Body of pancreas (tissue), 4 donors: ENCODE data around the gene ALCAM. TPM values are rescaled to one million over a fixed set of nuclear protein-coding genes. Genes with fewer than 3 reads are reported as not detected.

Experiments used
- ATAC-seq: fragments of 150-250 bp; one replicate; pipeline ENCODE4 v1.9.1; 2016
- DNase-seq, 4 donors: peaks; one replicate each; pipeline ENCODE4 v3.0.0-alpha.2; 2019
- H3K27ac ChIP-seq, 4 donors: fragments of 200-600 bp; sonication (generic); 1 replicate in 3 of 4; 2 replicates in 1 of 4; pipeline versions ENCODE4 v1.5.1 to v1.6.1; 2016 to 2019; ENCODE audit warnings: mild to moderate bottlenecking in 1 of 4, mixed read lengths in 1 of 4, moderate library complexity in 1 of 4
- H3K27me3 ChIP-seq, 2 donors: fragments of 200-600 bp; sonication (generic); one replicate each; pipeline ENCODE4 v1.6.0; 2016; ENCODE audit warnings: mild to moderate bottlenecking in 1 of 2
- H3K36me3 ChIP-seq, 2 donors: fragments of 200-600 bp; sonication (generic); replicated peaks in 1 of 2; 2 replicates each; pipeline ENCODE4 v1.5.1; 2016; ENCODE audit warnings: low read depth in 2 of 2; ENCODE audit not compliant: insufficient read depth in 1 of 2
- H3K4me1 ChIP-seq: fragments of 200-600 bp; sonication (generic); one replicate; pipeline ENCODE4 v1.6.0; 2016
- H3K4me3 ChIP-seq, 2 donors: fragments of 200-600 bp; sonication (generic); 1 replicate in 1 of 2; 2 replicates in 1 of 2; pipeline ENCODE4 v1.5.1; 2016 to 2019
- H3K9me3 ChIP-seq, 3 donors: fragments of 200-600 bp; sonication (generic); 1 replicate in 2 of 3; 2 replicates in 1 of 3; pipeline ENCODE4 v1.5.1; 2016
- POLR2A ChIP-seq, 3 donors: fragments of 450-650 bp; IDR thresholded peaks; one replicate each; pipeline ENCODE4 v1.6.1; 2016; ENCODE audit warnings: antibody characterized with exemption in 3 of 3, mild to moderate bottlenecking in 2 of 3
- WGBS, 2 donors: methylation state at CpG; one replicate each; pipeline ENCODE4 v1.1.5; 2017; 5-methylcytosine and 5-hydroxymethylcytosine counted together
- intact Hi-C: fragments of 100-400 bp; cut with DNase I; formaldehyde crosslinking; loops from one replicate; pipeline ENCODE4 v1.15.1; 2023
- total RNA-seq, 2 donors: library from RNA; depleted of rRNA; stranded (reverse); fragments of >200 nt; gene quantifications; one replicate each; pipeline ENCODE4 v1.1.0, GENCODE V29; 2016
- TF ChIP-seq, protein P1 (sequence below), 7 experiments: fragments of 450-650 bp in 4 of 7; fragments of 200-600 bp in 3 of 7; sonication (generic) in 3 of 7; IDR thresholded peaks; one replicate each; pipeline ENCODE4 v1.5.1; 2016 to 2019; ENCODE audit warnings: antibody characterized with exemption in 7 of 7

Gene ALCAM
- total RNA-seq, 2 donors from 2014 or later = 34.8 to 35.3 TPM

DNA sequence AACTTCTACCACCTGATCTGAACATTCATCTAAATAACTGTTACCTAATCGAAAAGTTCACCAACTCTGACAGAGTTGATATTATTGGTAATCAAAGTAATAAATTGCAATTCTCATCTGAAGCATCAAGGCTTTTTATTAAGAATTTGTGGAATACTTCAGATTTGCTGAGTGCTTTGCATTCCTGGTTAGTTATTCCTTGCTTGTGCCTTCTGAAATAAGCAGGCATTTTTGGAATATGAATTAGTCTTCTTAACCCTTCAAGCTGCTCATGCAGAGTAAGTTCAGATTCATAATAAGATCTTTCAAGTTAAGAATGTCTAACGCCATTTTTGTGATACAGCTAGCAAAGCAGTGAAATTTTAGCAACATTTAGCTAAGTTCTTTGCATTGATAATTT is 188.5 kb downstream of the ALCAM start:
- H3K27ac ChIP-seq = no peak overlapping the region
- intact Hi-C loops = no loop called here
- TF ChIP-seq, protein P1, sequence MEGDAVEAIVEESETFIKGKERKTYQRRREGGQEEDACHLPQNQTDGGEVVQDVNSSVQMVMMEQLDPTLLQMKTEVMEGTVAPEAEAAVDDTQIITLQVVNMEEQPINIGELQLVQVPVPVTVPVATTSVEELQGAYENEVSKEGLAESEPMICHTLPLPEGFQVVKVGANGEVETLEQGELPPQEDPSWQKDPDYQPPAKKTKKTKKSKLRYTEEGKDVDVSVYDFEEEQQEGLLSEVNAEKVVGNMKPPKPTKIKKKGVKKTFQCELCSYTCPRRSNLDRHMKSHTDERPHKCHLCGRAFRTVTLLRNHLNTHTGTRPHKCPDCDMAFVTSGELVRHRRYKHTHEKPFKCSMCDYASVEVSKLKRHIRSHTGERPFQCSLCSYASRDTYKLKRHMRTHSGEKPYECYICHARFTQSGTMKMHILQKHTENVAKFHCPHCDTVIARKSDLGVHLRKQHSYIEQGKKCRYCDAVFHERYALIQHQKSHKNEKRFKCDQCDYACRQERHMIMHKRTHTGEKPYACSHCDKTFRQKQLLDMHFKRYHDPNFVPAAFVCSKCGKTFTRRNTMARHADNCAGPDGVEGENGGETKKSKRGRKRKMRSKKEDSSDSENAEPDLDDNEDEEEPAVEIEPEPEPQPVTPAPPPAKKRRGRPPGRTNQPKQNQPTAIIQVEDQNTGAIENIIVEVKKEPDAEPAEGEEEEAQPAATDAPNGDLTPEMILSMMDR (IDR thresholded peaks at IDR 0.05) = no peak
- TF ChIP-seq POLR2A (IDR thresholded peaks at IDR 0.05) = no peak
- ATAC-seq = no peak
- no peak for DNase-seq
- no peaks in the 10 kb centered on the region for H3K9me3 ChIP-seq
- H3K4me3 ChIP-seq = no peak overlapping the region
- H3K27me3 ChIP-seq = no peaks in the 10 kb centered on the region
- no peaks in the 10 kb centered on the region for H3K36me3 ChIP-seq
- no peaks in the 10 kb centered on the region for H3K4me1 ChIP-seq
- WGBS, 2 donors = 80% methylated on average over 2 of the region's 2 CpGs

DNA sequence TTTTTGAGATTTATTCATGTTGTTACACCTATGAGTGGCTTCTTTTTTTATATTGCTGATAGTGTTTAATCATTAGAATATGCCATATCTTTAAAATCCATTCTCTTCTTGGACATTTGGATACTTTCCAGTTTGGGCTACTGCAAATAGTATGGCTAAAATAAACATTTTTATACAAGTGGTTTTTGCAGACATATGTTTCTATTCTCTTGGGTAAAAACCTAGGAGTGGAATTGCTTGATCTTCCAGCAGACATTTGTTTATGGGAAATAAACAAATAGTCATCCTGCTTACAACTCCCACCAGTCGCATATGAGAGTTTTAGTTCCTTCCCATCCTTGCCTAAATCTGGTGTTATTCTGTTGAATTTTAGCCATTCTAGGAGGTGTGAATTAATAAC is 193.1 kb downstream of the ALCAM start:
- TF ChIP-seq, protein P1 (IDR thresholded peaks at IDR 0.05) = no peak
- no peak for TF ChIP-seq POLR2A (IDR thresholded peaks at IDR 0.05)
- 93 to 96% methylated on average over 1 of the region's 1 CpG for WGBS, 2 donors
- Histone ChIP-seq H3K4me1 (no peaks in the 10 kb centered on the region), H3K36me3 (no peaks in the 10 kb centered on the region), H3K4me3 (no peak overlapping the region), H3K27me3 (no peaks in the 10 kb centered on the region), H3K9me3 (no peaks in the 10 kb centered on the region), H3K27ac (no peak overlapping the region)
- DNase-seq (no peak), ATAC-seq (no peak)
- intact Hi-C loops = no loop called here

DNA sequence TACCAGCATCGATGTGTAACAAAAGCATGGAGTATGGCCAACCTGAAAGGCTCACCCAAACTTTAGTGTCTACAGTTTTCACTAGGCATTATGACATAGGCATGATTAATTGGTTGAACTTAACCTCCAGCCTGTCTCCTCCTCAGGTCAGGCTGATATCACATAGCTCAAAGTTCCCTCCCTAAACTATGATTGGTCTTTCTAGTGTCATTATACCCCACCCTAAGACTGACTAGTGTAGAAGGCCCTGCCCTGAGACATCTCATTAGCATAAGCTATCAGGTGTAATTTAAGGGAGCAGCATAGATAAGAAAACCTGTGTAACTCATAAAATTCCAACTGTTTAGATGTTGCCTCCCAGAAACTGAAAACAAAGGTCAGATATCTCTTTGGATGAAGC is 195.2 kb downstream of the ALCAM start:
- WGBS, 2 donors = 100% methylated on average over 1 of the region's 1 CpG
- intact Hi-C loops = no loop called here
- ATAC-seq (no peak), DNase-seq (no peak)
- no peaks in the 10 kb centered on the region for H3K9me3 ChIP-seq
- H3K4me3 ChIP-seq = no peak overlapping the region
- no peak for TF ChIP-seq POLR2A (IDR thresholded peaks at IDR 0.05)
- TF ChIP-seq, protein P1 (IDR thresholded peaks at IDR 0.05) = no peak
- no peak overlapping the region for H3K27ac ChIP-seq
- no peaks in the 10 kb centered on the region for H3K27me3 ChIP-seq
- H3K4me1 ChIP-seq = no peaks in the 10 kb centered on the region
- H3K36me3 ChIP-seq = no peaks in the 10 kb centered on the region

DNA sequence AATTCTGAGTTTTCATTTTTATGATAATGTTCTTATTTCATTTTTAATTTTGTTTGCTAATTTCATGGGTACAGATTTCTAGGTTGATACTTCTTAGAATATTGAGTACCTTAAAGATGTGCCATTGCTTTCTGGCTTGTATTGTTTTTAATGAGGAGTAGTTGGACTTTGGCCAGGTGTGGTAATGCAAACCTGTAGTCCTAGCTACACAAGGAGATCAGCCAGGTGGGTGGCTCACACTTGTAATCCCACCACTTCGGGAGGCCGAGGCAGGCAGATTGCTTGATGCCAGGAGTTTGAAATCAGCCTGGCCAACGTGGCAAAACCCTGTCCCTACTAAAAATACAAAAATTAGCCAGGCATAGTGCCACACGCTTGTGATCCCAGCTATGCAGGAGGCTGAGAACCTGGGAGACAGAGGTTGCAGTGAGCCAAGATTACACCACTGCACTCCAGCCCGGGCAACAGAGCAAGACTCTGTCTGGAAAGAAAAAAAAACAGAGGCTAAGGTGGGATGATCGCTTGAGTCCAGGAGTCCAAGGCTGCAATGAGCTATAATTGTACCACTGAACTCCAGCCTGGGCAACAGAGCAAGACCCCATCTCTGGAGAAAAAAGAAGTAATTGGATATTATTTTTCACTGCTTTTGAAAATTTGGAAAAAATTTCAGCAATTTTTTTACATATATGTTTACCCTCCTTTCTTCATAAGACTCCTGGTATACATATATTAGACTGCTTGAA is 198.0 kb downstream of the ALCAM start:
- intact Hi-C loops = no loop called here
- Histone ChIP-seq H3K27me3 (no peaks in the 10 kb centered on the region), H3K9me3 (no peaks in the 10 kb centered on the region), H3K4me3 (no peak overlapping the region), H3K4me1 (no peaks in the 10 kb centered on the region), H3K27ac (no peak overlapping the region), H3K36me3 (no peaks in the 10 kb centered on the region)
- DNase-seq (no peak), ATAC-seq (no peak)
- 86 to 92% methylated on average over 6 of the region's 6 CpGs for WGBS, 2 donors
- TF ChIP-seq, protein P1 (IDR thresholded peaks at IDR 0.05) = no peak
- TF ChIP-seq POLR2A (IDR thresholded peaks at IDR 0.05) = no peak

DNA sequence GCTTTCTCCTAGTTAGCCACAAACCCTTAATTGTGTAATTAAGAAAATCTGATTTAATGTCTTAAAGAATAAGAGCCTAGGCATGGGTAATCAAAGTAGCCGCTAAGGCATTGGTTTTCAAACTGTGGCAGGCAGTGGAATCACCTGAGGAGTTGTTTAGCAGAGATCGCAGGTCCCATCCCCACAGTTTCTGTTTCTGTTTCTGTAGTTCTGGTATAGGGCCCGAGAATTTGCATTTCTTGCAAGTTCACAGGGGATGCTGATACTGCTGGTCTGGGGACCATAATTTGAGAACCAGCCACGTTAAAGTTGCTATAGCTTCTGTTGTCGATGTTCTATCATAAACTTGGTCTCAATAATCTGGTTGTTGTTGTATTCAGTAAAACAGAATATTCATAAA is 204.3 kb downstream of the ALCAM start:
- Histone ChIP-seq H3K9me3 (no peaks in the 10 kb centered on the region), H3K4me1 (no peaks in the 10 kb centered on the region), H3K27me3 (no peaks in the 10 kb centered on the region), H3K4me3 (no peak overlapping the region), H3K36me3 (peaks cover 0 to 8% of the 10 kb centered on the region in 2 donors), H3K27ac (no peak overlapping the region)
- WGBS, 2 donors = 90 to 96% methylated on average over 5 of the region's 5 CpGs
- no peak for TF ChIP-seq POLR2A (IDR thresholded peaks at IDR 0.05)
- TF ChIP-seq, protein P1 (IDR thresholded peaks at IDR 0.05) = no peak
- DNase-seq (no peak), ATAC-seq (no peak)
- intact Hi-C loops = no loop called here
